ENCODE data around the gene TMEM145.
"Not testable (repeated sequence)": the region's sequence is repeated elsewhere in the genome, so short reads cannot be mapped to it uniquely, and the experiment has no call there.

Gene TMEM145

GRCh38 chr19:42333975-42334696 lies 21.0 kb downstream of the TMEM145 start:
- in situ Hi-C loops (cut with MboI; ENCODE audit: low sequenced_read_pairs): no loop called here

GRCh38 chr19:42334697-42335373 lies 21.7 kb downstream of the TMEM145 start:
- in situ Hi-C loops (cut with MboI; ENCODE audit: low sequenced_read_pairs): no loop called here

GRCh38 chr19:42335374-42335936 lies 22.3 kb downstream of the TMEM145 start:
- in situ Hi-C loops (cut with MboI; ENCODE audit: low sequenced_read_pairs): no loop called here

- in situ Hi-C loops (cut with MboI; ENCODE audit: low sequenced_read_pairs): no loop called here
Measured at GRCh38 chr19:42335971-42336370, 22.9 kb downstream of the TMEM145 start.

GRCh38 chr19:42339126-42339860 lies 26.2 kb downstream of the TMEM145 start:
- in situ Hi-C loops (cut with MboI; ENCODE audit: low sequenced_read_pairs): not testable (repeated sequence)

- in situ Hi-C loops (cut with MboI; ENCODE audit: low sequenced_read_pairs): not testable (repeated sequence)
Measured at GRCh38 chr19:42339922-42340321, 26.8 kb downstream of the TMEM145 start.

- in situ Hi-C loops (cut with MboI; ENCODE audit: low sequenced_read_pairs): no loop called here
Measured at GRCh38 chr19:42343344-42344110, 30.4 kb downstream of the TMEM145 start.

GRCh38 chr19:42344336-42344893 lies 31.3 kb downstream of the TMEM145 start:
- in situ Hi-C loops (cut with MboI; ENCODE audit: low sequenced_read_pairs): no loop called here

- in situ Hi-C loops (cut with MboI; ENCODE audit: low sequenced_read_pairs): no loop called here
Measured at GRCh38 chr19:42345191-42345812, 32.2 kb downstream of the TMEM145 start.

GRCh38 chr19:42348211-42348610 lies 35.1 kb downstream of the TMEM145 start:
- in situ Hi-C loops (cut with MboI; ENCODE audit: low sequenced_read_pairs): no loop called here

GRCh38 chr19:42349378-42350107 lies 36.4 kb downstream of the TMEM145 start:
- in situ Hi-C loops (cut with MboI; ENCODE audit: low sequenced_read_pairs): no loop called here

- in situ Hi-C loops (cut with MboI; ENCODE audit: low sequenced_read_pairs): no loop called here
Measured at GRCh38 chr19:42350417-42350816, 37.3 kb downstream of the TMEM145 start.

- in situ Hi-C loops (cut with MboI; ENCODE audit: low sequenced_read_pairs): no loop called here
Measured at GRCh38 chr19:42351079-42351735, 38.1 kb downstream of the TMEM145 start.

- in situ Hi-C loops (cut with MboI; ENCODE audit: low sequenced_read_pairs): no loop called here
Measured at GRCh38 chr19:42352301-42353259, 39.5 kb downstream of the TMEM145 start.

GRCh38 chr19:42353341-42354015 lies 40.4 kb downstream of the TMEM145 start:
- in situ Hi-C loops (cut with MboI; ENCODE audit: low sequenced_read_pairs): no loop called here

- in situ Hi-C loops (cut with MboI; ENCODE audit: low sequenced_read_pairs): no loop called here
Measured at GRCh38 chr19:42355896-42356295, 42.8 kb downstream of the TMEM145 start.

GRCh38 chr19:42356686-42357085 lies 43.6 kb downstream of the TMEM145 start:
- in situ Hi-C loops (cut with MboI; ENCODE audit: low sequenced_read_pairs): no loop called here
